CD4-positive, alpha-beta T cell treated with Interleukin-21 for 1 hour (primary cell): ENCODE results near the gene CANX.

ENCODE experiments used
- DNase-seq: peaks from one replicate; pipeline ENCODE4 v3.0.0-alpha.2; 2020

CANX gene

DNA sequence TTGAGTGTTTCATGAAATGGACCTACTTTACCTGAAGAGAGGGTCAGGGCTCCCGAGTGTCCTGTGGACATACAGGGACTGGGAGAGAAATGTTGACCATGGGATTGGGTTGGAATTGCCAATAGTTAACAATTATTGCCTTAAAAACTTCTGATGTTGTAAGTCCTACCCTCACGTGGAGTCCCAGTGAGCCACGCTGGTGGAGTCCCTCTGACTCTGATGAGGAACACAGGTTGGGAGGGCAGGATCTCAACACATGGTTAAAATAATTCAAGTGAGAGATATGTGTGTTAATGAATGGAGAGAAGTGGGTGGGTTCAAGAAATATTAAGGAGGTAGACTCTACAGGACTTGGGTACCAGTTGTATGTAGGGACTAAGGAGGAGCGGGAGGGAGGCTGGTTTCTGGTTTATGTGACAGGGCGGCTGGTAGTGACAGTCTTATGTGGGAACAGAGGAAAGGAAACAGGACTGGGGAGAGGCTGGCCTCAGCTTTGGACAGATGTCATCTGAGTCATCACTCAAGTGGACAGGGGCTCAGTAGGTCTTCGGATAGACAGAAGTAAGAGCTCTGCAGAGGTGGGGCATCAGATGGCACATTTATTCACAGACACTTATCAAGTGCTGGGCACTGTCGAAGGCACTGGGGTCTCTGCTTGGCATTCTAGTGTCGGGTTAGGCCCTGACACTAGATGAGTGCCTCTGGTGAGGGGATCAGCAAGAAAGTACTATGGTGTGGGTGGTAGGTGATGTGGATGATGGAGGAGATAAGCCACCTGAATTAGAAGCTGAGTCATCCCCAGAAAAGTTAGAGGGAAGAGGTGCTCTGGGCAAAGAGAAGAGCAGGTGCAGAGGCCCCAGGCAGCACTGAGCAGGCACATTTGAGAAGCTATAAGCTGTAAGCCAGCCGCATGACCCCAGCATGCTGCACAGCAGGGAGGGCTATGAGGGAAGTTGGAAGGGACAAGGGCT is 61.1 kb downstream of the CANX start:
- no peak for DNase-seq

DNA sequence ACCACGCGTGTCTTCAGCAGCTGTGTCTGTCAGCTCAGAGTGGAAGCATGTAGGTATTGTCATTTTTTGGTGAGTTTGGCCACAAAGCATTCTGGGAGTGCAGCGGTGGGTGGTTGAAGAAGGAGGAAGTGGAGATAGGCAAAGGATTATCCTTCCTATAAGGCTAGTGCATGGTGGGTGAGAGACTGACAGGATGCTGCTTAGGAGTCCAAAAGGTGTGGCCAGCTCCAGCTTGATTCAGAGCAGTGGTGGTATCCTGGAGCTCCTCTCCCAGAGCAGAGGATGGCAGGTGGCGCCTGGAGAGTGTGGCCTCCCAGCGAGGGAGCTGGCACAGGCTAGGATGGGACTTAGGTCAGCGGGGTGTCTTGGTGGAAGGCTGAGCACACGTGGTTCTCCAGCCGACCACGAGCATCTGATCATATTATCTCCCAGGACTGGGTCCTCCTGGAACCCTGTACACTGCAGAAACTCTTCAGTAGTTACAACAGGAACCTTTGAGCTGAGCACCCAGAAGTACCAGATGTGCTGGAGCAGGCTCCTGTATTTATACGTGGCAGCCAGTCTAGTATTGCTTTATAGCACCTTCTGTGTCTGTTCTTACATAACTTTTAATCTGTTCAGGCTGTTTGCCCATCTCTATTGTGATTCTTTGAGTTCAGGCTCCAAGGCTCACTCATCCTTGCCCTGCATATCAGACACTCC is 63.5 kb downstream of the CANX start:
- peak; percentile 35 for DNase-seq

DNA sequence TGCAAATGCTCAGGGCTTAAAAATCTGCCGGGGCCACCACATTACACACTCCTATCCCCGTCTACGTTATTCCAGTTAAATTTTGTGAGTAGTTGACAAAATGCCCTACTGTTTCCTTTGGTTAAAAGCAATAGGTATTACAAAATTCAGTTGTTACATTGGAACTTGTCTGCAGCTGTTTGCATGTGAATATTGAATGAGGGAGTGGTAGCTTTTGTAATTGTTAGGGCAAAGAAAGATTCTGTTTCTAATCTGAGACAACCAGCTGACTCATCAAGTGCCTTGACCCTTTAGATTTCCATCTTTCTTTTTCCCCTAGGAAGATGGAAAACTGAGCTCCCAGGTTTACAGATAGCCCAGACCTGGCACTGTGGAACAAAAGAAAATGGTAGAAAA is 64.0 kb downstream of the CANX start:
- DNase-seq: no peak

DNA sequence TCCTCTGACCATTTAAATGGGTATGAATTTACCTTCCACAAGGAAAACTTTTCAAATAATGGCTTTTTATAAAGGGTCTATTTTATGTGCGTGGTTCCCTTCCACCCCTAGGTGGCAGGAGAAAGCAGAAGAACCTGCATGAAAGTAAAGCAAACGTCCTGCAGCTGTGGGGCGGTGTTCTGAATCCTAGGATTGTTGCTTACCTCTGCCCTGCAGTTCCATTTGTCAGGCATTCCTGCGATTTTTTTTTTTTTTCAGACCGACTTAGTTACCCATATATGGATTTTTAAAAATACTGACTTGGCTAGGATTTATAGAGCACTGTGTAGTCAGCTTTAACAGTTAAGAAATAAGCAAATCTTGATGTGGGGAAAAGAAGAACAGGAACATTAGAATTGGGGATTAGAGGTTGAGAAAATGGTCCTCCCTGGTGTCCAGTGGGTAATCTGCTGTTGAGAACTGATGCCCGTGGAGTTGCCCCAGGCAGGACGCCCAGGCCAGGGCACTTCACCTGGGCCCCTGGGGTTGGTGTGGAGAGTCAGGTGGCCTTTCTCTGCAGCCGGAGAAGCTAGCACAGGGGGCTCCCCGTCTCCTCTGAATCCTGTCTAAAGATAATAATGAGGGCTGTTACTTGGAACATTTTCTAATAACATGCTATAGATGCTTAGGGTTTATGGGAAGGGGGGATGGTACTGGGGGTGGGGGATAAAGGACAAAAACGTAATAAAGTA is 64.6 kb downstream of the CANX start:
- peak; percentile 69 for DNase-seq

DNA sequence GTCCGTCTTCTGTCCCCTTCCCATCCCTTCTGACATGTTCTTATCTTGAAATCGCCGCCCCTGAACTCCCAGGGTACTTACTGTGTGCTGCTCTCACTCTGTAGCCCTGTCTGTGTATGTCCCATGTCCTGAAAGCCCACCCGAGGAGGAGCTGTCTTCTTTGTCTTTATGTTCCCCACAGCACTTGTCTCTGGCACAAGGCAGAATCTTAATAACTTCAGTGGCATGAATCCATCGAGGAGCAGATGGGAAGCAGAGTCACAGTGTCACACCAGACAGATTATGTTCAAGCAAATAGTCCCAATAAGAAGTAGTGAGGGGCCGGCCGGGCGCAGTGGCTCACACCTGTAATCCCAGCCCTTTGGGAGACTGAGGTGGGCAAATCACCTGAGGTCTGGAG is 65.3 kb downstream of the CANX start:
- DNase-seq: no peak

DNA sequence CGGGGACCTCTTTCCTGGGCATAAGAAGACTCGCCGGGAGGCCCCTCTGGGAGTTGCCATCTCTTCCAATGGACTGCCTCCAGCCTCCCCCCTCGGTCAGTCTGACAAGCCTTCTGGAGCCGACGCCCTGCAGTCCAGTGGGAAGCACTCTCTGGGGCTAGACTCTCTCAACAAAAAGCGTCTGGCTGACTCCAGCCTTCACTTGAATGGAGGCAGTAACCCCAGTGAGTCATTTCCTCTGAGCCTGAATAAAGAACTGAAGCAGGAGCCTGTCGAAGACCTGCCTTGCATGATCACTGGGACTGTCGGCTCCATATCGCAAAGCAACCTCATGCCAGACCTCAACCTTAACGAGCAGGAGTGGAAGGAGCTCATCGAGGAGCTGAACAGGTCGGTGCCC is 66.6 kb downstream of the CANX start:
- no peak for DNase-seq

DNA sequence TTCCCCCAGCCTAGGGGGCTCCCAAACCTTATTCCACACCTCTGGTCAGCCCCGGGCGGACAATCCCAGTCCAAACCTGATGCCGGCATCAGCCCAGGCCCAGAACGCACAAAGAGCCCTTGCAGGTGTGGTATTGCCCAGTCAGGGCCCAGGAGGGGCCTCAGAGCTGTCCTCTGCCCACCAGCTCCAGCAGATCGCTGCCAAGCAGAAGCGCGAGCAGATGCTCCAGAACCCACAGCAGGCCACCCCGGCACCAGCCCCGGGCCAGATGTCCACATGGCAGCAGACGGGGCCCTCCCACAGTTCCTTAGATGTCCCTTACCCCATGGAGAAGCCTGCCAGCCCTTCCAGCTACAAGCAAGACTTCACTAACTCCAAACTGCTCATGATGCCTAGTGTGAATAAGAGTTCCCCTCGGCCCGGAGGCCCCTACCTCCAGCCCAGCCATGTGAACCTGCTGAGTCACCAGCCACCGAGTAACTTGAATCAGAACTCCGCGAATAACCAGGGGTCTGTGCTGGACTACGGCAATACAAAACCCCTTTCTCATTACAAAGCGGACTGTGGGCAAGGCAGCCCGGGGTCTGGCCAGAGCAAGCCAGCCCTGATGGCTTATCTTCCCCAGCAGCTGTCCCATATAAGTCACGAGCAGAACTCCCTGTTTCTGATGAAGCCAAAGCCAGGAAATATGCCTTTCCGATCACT is 67.4 kb downstream of the CANX start:
- no peak for DNase-seq

DNA sequence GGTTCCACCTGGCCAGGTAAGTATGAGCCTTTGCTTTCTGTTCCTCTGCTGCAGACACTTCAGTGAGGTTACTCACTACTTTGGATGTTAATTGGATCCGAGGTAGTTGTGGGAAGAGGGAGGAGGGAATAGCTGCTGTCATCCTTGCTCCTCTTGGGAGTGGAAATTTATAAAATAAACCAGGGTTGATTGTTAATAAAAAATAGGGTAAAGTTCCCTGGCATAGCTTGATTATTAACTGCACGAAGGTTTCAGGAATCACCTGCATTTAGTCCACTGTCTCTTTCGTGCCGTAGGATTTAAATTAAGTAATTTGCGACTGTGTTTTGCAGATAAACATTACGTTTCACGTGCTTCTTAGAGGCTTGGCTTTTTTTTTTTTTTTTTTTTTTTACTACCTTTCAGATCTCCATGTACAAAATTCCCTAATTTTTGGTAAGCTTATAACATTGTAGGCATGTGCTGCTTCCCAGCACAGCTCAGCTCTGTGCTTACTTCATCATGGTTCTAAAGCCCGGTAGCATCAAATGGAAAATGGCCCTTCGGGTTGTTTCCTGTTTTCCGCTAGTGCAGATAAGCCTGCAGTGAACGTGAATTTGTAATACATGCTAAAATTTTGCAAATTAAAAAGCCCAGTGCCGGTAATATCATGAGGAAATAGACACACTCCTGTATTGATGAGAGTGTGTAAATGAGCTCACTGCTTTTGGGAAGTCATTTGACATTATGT is 68.1 kb downstream of the CANX start:
- no peak for DNase-seq

DNA sequence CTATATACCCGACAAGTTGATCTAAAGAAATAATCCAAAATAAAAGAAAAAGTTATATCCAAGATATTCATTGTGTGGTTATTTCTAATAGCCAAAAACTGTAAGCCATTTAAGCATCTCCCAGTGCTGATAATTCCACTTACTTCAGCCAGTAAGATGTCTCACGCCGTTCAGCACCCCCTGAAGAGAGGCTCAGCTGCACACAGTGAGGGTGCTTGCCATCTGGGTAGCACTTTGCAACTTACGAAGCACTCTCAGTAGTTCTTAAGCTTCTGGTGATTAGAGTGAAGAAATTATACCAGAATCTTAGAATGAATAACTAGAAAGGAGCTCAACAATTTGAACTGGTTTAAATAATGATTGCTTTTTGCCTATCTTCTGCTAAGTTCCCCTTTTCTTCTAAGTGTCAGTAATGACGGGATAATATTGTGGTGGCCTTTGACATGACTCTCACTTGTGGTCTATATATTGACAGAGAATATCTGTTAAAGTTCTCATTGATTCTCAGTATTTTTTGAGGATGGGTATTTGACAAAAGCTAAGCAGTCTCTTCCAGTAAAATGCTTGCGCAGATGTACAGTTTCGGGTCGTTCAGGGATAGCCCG is 68.8 kb downstream of the CANX start:
- no peak for DNase-seq

DNA sequence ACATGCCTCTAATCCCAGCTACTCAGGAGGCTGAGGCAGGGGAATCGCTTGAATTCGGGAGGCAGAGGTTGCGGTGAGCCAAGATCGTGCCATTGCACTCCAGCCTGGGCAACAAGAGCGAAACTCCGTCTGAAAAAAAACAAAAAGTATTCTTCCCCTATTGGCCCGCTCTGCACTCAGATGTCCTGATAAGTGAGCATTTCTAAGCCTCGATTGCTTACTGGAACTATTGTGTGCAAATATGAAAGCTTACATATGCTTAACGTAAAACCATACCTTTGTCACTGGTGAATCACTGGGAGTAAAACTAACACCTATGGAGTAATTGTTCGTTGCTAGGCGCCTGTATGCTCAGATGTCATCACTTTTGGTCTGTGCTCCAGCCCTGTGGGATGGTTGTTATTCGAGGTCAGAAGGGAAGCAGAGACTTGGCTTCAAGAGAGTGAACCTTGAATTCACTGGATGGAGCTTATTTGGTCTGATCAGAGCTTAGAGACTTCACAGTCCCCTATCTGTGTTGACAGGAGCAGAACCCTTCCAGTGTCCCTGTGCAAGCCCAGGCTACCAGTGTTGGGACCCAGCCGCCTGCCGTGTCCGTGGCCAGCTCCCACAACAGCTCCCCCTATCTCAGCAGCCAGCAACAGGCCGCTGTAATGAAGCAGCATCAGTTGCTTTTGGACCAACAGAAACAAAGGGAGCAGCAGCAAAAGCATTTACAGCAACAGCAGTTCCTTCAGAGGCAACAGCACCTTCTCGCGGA is 69.7 kb downstream of the CANX start:
- no peak for DNase-seq

DNA sequence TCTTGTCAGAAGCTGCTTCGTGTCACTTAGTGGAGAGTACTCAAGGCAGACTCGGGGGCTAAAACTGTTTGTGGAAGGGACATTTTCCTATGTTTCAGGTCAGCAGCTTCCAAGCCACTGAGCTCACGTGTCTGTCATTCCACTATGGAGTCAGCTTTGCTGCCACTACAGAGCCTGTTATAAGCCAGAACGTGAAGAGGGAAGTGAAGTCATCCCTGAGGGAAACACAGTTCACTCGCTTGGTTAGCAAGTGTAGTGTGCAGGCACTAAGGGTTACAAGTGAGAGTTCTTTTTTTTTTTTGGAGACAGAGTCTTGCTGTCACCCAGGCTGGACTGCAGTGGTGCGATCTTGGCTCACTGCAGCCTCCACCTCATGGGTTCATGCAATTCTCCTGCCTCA is 70.5 kb downstream of the CANX start:
- no peak for DNase-seq

DNA sequence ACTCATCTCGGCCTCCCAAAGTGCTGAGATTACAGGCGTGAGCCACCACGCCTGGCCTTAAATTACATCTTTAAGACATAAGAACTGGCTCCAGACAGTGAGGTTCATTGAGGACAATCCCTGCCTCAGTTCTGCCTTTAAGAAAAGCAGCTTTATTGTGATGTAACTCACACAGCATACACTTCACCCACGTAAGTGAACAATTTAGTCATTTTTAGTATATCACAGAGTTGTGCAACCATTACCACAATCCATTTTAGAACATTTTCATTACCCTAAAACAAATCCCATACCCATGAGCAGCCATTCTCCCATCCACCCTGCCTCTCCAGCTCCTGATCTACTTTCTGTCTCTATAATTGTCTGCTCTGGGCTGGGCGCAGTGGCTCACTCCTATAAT is 71.0 kb downstream of the CANX start:
- DNase-seq: no peak

DNA sequence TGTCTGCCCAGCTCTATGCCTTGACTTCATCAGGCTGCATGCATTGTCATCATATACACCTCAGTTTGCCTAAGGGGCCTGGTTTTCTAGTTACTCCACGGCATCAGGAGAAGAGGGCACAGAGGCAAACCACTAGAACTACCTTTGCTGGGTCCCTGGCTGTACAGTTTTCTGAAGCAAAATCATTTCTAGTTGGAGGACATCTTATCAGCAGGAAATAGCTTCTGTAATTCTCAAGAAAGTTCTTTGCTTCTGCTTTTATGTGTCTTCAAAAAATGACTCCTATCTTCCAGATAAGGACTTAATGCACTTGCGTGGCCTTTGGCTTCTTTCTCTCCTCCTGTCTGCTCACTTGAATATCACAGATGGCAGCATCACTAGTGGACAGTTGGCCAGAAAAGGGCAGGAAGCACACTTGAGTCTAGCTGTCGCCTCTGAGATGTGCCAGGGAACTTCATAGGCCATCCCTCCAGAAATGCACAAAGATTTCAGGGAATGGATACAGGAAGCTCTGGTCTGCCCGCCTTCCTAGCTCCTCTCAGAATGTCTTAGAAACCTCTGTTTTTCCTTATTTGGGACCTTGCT is 72.6 kb downstream of the CANX start:
- no peak for DNase-seq

DNA sequence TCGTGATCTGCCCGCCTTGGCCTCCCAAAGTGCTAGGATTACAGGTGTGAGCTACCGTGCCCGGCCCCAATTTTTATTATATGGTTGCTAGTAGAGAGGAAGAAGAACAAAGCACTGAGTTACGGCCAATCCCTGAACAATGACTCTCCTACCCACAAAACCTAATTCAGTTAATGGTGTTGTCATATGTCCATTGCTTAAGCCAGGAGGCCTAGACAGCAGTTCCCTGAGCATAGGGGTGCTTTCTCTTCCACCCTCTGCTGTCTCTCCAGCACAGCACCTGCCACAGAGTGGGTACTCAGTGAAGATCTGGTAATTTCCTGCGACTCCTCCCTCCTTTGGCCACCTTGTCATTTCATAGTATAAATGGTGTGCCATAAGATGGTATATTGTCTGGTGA is 73.6 kb downstream of the CANX start:
- DNase-seq: no peak

DNA sequence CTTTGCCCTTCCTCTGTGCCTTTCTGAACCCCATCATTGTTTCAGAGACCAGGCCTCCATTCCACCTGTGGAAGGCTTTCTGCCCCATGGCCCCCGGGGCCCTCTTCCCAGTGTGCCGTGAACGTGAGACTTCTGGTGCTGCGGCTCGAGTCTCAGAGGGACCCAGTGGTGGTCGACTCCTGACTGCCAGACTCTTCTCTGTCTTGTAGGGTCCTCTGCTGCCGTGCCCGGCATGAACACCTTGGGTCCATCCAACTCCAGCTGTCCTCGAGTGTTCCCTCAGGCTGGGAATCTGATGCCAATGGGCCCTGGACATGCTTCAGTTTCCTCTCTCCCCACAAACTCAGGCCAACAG is 74.9 kb downstream of the CANX start:
- no peak for DNase-seq

DNA sequence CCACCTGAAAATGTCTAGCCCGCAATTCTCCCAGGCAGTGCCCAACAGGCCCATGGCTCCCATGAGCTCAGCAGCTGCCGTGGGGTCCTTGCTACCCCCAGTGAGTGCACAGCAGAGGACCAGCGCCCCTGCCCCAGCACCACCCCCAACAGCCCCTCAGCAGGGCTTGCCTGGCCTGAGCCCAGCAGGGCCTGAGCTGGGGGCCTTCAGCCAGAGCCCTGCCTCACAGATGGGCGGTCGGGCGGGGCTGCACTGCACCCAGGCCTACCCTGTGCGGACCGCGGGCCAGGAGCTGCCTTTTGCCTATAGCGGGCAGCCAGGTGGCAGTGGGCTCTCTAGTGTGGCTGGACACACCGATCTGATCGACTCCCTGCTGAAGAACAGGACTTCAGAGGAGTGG is 75.7 kb downstream of the CANX start:
- no peak for DNase-seq

DNA sequence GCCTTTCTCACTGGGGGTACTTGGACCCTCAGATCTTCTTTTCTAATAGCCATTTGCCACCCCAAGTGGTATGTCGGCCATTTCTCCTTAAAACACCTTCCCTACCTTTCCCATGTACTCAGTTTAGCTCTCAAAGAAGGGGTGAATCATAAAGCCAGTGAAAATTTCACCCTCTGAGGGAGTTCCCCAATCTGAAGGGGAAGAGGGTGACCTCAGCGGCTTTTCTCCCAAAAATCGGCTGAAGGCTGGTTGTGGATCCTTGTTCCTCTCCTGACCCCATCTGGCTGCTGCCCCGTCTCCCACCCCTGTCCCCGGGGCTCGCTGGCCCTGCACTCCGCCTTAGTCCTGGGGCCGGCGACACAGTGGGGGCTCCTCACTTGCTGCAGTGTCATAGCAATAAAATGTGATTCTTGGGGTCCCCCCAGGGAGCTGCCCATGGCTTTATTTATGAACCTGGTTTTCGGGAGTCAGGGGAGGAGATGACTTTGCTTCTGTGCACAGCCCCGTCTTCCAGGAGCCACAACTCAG is 77.7 kb downstream of the CANX start:
- DNase-seq: no peak

DNA sequence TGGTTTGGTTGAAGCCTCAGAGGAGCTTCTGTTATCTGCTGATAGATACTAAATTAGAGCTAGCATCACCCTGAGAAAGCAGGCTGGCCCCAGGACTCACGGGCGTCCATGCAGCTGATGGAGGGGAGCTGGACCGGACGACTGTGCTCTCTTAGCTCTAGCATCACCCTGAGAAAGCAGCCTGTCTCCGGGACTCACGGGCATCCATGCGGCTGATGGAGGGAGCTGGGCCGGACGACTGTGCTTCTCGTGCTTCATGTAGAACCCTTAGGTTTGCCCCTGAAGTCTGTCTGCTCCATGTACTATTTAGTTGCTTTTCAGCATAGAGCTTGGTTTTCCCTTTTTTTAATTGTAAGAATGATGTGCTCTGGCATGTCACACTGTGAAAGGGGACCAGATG is 78.7 kb downstream of the CANX start:
- no peak for DNase-seq

DNA sequence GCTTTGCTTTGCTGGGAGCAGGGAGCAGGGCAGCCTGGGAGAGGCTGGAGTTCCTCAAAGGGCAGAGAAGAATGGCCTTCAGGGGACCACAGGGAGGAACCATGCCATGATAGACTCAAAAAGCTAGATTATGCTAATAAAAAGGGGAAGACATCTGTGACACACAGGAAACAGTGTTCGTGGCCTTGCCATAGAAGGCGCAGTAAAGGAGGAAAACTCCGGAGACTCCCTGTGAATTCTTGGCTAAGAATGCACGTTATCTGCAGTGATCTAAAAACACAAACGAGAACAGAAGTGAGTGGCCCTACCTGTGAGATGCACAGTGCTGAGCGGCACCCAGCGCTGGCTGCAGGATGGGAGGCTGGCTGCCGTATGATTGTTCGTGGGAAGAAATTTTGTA is 79.1 kb downstream of the CANX start:
- DNase-seq: no peak

DNA sequence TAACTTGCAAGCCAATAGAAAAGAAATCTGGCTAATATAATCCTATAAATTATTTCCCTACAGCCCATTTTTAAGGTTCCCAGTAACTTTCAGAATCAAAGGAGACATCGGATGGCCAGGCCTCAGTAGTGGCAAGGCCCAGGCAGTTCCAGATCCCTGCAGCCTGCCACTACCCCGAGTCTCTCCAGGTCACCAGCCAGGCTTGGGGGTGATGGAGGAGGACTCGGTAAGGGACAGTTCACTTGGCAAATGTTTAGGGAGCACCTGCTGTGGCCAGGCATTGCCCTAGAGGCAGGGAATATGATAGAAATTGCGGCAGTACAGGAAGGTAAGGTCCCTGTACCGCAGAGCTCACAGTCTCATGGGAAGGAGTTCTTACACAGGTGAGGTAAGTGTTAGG is 79.8 kb downstream of the CANX start:
- DNase-seq: no peak

DNA sequence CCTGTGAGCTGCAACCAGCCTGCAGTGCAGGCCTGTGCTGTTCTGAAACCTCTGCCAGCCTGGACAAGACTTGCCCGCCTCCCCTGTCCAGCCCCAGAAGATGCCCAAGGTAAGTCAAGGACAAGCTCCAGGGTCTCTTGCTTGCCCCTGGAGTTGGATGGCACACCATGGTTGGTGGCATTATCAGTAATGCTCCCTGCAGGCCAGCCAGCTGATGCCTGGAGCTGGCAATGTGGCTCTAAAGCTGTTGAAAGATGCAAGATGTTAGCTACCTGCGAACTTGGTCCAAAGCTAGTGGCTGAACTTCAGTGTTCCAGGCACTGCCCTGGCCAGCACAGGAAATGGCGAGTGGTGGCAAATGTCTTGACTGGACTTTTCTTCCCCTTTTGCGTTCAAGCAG is 81.1 kb downstream of the CANX start:
- DNase-seq: no peak
